Measurements from ENCODE around the gene ERN1. TPM values are rescaled to one million over a fixed set of nuclear protein-coding genes. Genes with fewer than 3 reads are reported as not detected.

The ERN1 gene
- total RNA-seq, 1 experiment from 2014 or later, result 13.5 TPM

DNA sequence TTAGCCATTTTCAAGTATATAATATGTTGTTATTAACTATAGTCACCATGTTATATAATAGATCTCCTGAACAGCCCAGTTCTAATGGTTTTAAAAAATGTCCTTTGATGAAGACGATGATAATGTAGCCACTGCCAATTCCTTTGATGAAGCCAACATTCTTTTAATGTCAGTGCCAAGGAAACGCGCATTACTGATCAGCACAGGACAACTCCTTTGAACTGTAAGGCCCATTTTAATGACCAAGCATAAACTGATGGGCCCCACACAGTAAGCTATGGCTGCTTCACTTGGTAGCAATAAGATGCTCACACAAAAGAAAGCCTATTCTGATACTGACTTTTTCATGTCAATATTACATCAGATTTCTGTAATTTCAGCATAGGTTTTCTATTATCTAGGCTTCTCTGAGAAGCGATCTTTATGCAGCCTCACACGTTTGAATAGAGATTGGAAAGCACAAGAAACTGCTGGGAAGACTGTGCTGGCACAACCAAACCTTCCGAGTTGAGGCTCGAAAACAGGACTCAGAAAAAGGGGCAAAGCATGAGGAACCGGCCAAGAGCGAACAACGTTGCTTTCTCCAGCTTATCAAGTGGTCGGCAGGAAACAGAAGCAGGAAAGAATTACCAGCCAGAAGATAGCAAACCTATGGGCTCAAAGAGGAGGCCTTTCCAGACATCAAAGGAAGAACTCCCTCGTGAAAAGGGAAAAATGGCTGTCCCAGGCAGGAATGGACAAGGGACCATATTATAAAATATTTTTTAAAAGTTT, 19.4 kb downstream of the ERN1 start:
- no peaks in the 10 kb centered on the region for H3F3A ChIP-seq (ENCODE audit: low read length, unreplicated experiment)
- H3K36me3 ChIP-seq (ENCODE audit: low read depth, low read length), result no peaks in the 10 kb centered on the region
- CTCF ChIA-PET, result no interaction called here
- no TSS peak for BruUV-seq (replicated peaks)
- no peaks in the 10 kb centered on the region for H3K27me3 ChIP-seq (ENCODE audit: low read length)
- peaks cover 30% of the 10 kb centered on the region for H3K4me1 ChIP-seq (ENCODE audit: insufficient read depth, low read length)
- H3K4me2 ChIP-seq (ENCODE audit: low read length), result no peak overlapping the region
- no peaks in the 10 kb centered on the region for H4K20me1 ChIP-seq (ENCODE audit: low read length)
- no peak overlapping the region for H3K27ac ChIP-seq (ENCODE audit: low read length)
- H3K4me3 ChIP-seq (ENCODE audit: low read length), result no peak overlapping the region
- H3K9ac ChIP-seq (ENCODE audit: low read length), result no peak overlapping the region
- DNase-seq, result no peak
- POLR2A ChIA-PET (ENCODE audit: unreplicated experiment), result no interaction called here
- no peaks in the 10 kb centered on the region for H3K9me2 ChIP-seq (replicated peaks; ENCODE audit: low read length)
- no peak for TF ChIP-seq EZH2 (IDR thresholded peaks at IDR 0.05; ENCODE audit: low read length, unreplicated experiment)
- no peak for TF ChIP-seq EZH2phosphoT487 (IDR thresholded peaks at IDR 0.05; ENCODE audit: borderline replicate concordance, low read length)
- no peak for TF ChIP-seq CTCF (conservative IDR thresholded peaks at IDR 0.05; ENCODE audit: low read depth, low read length)
- no peak overlapping the region for H2AFZ ChIP-seq (ENCODE audit: low read length)
- no peaks in the 10 kb centered on the region for H3K9me3 ChIP-seq (ENCODE audit: low read length)
- no peak for ATAC-seq
- peaks cover 20% of the 10 kb centered on the region for H3K79me2 ChIP-seq (ENCODE audit: low read length)
- intact Hi-C loops (cut with micrococcal nuclease), result no loop called here

DNA sequence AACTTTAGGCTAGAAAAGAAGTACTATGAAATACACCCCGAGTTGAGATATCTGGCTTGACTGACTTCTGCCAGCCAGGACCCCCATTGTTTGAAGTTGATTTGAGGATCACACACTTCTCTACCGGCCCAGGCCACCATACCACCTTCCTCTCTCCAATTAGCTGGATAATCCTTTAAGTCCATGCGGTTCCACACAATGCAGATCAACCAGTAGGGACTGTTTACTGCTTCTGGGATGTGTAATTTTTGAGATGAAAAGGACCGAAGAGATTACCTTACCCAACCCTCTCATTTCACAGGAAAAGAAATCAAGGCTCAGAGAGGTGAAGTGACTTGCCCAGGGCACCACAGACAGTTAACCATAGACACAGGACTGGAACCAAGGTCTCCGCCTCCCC, 20.5 kb downstream of the ERN1 start:
- Histone ChIP-seq H4K20me1 (ENCODE audit: low read length) (no peaks in the 10 kb centered on the region), H3K36me3 (ENCODE audit: low read depth, low read length) (no peaks in the 10 kb centered on the region), H3K9me3 (ENCODE audit: low read length) (no peaks in the 10 kb centered on the region), H3K79me2 (ENCODE audit: low read length) (peaks cover 18% of the 10 kb centered on the region), H2AFZ (ENCODE audit: low read length) (no peak overlapping the region), H3K4me1 (ENCODE audit: insufficient read depth, low read length) (peaks cover 19% of the 10 kb centered on the region), H3K4me3 (ENCODE audit: low read length) (no peak overlapping the region), H3K9me2 (replicated peaks; ENCODE audit: low read length) (no peaks in the 10 kb centered on the region), H3K4me2 (ENCODE audit: low read length) (no peak overlapping the region), H3K9ac (ENCODE audit: low read length) (no peak overlapping the region), H3F3A (ENCODE audit: low read length, unreplicated experiment) (no peaks in the 10 kb centered on the region), H3K27ac (ENCODE audit: low read length) (no peak overlapping the region), H3K27me3 (ENCODE audit: low read length) (no peaks in the 10 kb centered on the region)
- POLR2A ChIA-PET (ENCODE audit: unreplicated experiment), result no interaction called here
- CTCF ChIA-PET, result no interaction called here
- ATAC-seq, result no peak
- TF ChIP-seq CTCF (conservative IDR thresholded peaks at IDR 0.05; ENCODE audit: low read depth, low read length) (no peak), EZH2phosphoT487 (IDR thresholded peaks at IDR 0.05; ENCODE audit: borderline replicate concordance, low read length) (no peak), EZH2 (IDR thresholded peaks at IDR 0.05; ENCODE audit: low read length, unreplicated experiment) (no peak)
- no TSS peak for BruUV-seq (replicated peaks)
- DNase-seq, result no peak
- intact Hi-C loops (cut with micrococcal nuclease), result no loop called here

GRCh38 chr17:64107500-64108236, 22.3 kb downstream of the ERN1 start:
- Histone ChIP-seq H3F3A (ENCODE audit: low read length, unreplicated experiment) (no peaks in the 10 kb centered on the region), H3K79me2 (ENCODE audit: low read length) (peaks cover 16% of the 10 kb centered on the region; the same call in 1 of the 2 replicates), H3K4me2 (ENCODE audit: low read length) (no peak overlapping the region), H3K27me3 (ENCODE audit: low read length) (no peaks in the 10 kb centered on the region), H3K4me1 (ENCODE audit: insufficient read depth, low read length) (peaks cover 36% of the 10 kb centered on the region), H3K27ac (ENCODE audit: low read length) (no peak overlapping the region), H2AFZ (ENCODE audit: low read length) (no peak overlapping the region), H3K9me2 (replicated peaks; ENCODE audit: low read length) (no peaks in the 10 kb centered on the region), H3K4me3 (ENCODE audit: low read length) (no peak overlapping the region), H4K20me1 (ENCODE audit: low read length) (no peaks in the 10 kb centered on the region), H3K36me3 (ENCODE audit: low read depth, low read length) (no peaks in the 10 kb centered on the region), H3K9ac (ENCODE audit: low read length) (no peak overlapping the region), H3K9me3 (ENCODE audit: low read length) (no peaks in the 10 kb centered on the region)
- ChIA-PET POLR2A (ENCODE audit: unreplicated experiment) (interaction anchor here (0.7 kb wide), 1 partner anchor 23 kb away, joined by 3 read pairs; no protein-coding TSS in a partner anchor), CTCF (no interaction called here)
- no TSS peak for BruUV-seq (replicated peaks)
- TF ChIP-seq CTCF (conservative IDR thresholded peaks at IDR 0.05; ENCODE audit: low read depth, low read length) (no peak), EZH2phosphoT487 (IDR thresholded peaks at IDR 0.05; ENCODE audit: borderline replicate concordance, low read length) (no peak), EZH2 (IDR thresholded peaks at IDR 0.05; ENCODE audit: low read length, unreplicated experiment) (no peak)
- DNase-seq (peak; percentile 65), ATAC-seq (peak; percentile 55)
- intact Hi-C loops (cut with micrococcal nuclease), result no loop called here

Data from PC-3 (cell line).